ENCODE measurements around the gene LDLRAD2.

The LDLRAD2 gene

GRCh38 chr1:21845646-21846641 is 33.9 kb downstream of the LDLRAD2 start:
- no peak for DNase-seq

GRCh38 chr1:21847223-21848205 is 35.4 kb downstream of the LDLRAD2 start:
- no peak for DNase-seq

GRCh38 chr1:21848524-21849174 is 36.6 kb downstream of the LDLRAD2 start:
- no peak for DNase-seq

GRCh38 chr1:21849909-21850576 is 38.0 kb downstream of the LDLRAD2 start:
- DNase-seq = no peak

- DNase-seq = no peak
Observed at GRCh38 chr1:21851430-21852250, 39.6 kb downstream of the LDLRAD2 start.

- no peak for DNase-seq
Observed at GRCh38 chr1:21852282-21853130, 40.4 kb downstream of the LDLRAD2 start.

GRCh38 chr1:21853131-21853427 is 41.0 kb downstream of the LDLRAD2 start:
- DNase-seq = no peak

GRCh38 chr1:21854090-21854750 is 42.2 kb downstream of the LDLRAD2 start:
- no peak for DNase-seq

- DNase-seq = no peak
Observed at GRCh38 chr1:21854751-21855131, 42.7 kb downstream of the LDLRAD2 start.

- no peak for DNase-seq
Observed at GRCh38 chr1:21855257-21856096, 43.4 kb downstream of the LDLRAD2 start.

- no peak for DNase-seq
Observed at GRCh38 chr1:21857142-21857839, 45.2 kb downstream of the LDLRAD2 start.

GRCh38 chr1:21857840-21858670 is 46.0 kb downstream of the LDLRAD2 start:
- no peak for DNase-seq

- DNase-seq = no peak
Observed at GRCh38 chr1:21859669-21860179, 47.7 kb downstream of the LDLRAD2 start.

GRCh38 chr1:21860971-21861370 is 48.9 kb downstream of the LDLRAD2 start:
- no peak for DNase-seq

- DNase-seq = no peak
Observed at GRCh38 chr1:21861602-21862429, 49.8 kb downstream of the LDLRAD2 start.

GRCh38 chr1:21863981-21864380 is 51.9 kb downstream of the LDLRAD2 start:
- no peak for DNase-seq
